ENCODE data around the gene PGRMC2. TPM values are rescaled to one million over a fixed set of nuclear protein-coding genes. Genes with fewer than 3 reads are reported as not detected.
A peak's percentile ranks its signal among the peaks of the same experiment; 100 is the strongest.
"Not testable (repeated sequence)": the region's sequence is repeated elsewhere in the genome, so short reads cannot be mapped to it uniquely, and the experiment has no call there.

The PGRMC2 gene
- polyA plus RNA-seq, 3 donors from 2014 or later, result 11.9 to 17.6 (median 13.6) TPM

- peaks cover 4 to 51% of the 10 kb centered on the region in 2 donors for H3K4me1 Mint-ChIP-seq
- H3K27ac Mint-ChIP-seq, result no peak overlapping the region
- no peak for DNase-seq
- H3K27me3 Mint-ChIP-seq (ENCODE audit: low read depth in 3 of 3), result no peaks in the 10 kb centered on the region
- H3K9me3 Mint-ChIP-seq, result no peaks in the 10 kb centered on the region
- H3K4me3 Mint-ChIP-seq, result no peak overlapping the region
- peaks cover 0 to under 1% (median 0%) of the 10 kb centered on the region in 3 donors for H3K36me3 Mint-ChIP-seq
Measured at GRCh38 chr4:128277856-128278255, 9.8 kb downstream of the PGRMC2 start.

DNA sequence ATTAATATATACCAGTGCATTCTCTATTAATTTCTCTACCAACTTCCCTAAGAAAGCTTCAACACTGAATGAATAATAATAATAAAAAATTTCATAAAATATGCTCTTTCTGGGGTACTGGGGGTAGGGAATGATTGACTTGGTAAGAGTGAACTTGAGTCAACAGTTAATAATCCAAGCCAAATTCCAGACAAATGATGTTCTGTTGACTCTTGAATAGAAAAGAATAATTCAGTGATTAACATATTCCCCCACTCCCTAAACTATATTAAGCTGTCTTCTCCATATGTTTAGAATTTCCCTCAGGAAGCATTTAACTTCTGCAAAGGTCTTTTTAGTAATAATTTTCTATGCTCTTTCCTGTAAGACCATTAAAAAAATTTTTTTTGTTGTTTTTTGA lies 12.3 kb downstream of the PGRMC2 start:
- H3K27ac Mint-ChIP-seq, result no peak overlapping the region
- no peaks in the 10 kb centered on the region for H3K27me3 Mint-ChIP-seq (ENCODE audit: low read depth in 3 of 3)
- peaks cover 0 to 13% (median 11%) of the 10 kb centered on the region in 3 donors for H3K36me3 Mint-ChIP-seq
- DNase-seq, result no peak
- no peaks in the 10 kb centered on the region for H3K9me3 Mint-ChIP-seq
- H3K4me1 Mint-ChIP-seq, result peaks cover 4 to 31% of the 10 kb centered on the region in 2 donors
- H3K4me3 Mint-ChIP-seq, result no peak overlapping the region

- peaks cover 0 to under 1% (median 0%) of the 10 kb centered on the region in 6 donors for H3K9me3 Mint-ChIP-seq
- no peak overlapping the region for H3K4me3 Mint-ChIP-seq
- no peak for DNase-seq
- peaks cover 0 to 1% (median 0%) of the 10 kb centered on the region in 3 donors for H3K27me3 Mint-ChIP-seq (ENCODE audit: low read depth in 3 of 3)
- H3K4me1 Mint-ChIP-seq, result peaks cover 0 to 20% of the 10 kb centered on the region in 2 donors
- H3K36me3 Mint-ChIP-seq, result peaks cover 0 to 13% (median 11%) of the 10 kb centered on the region in 3 donors
- peak overlapping the region in 1 of 6 donors; percentile 51 for H3K27ac Mint-ChIP-seq
Measured at GRCh38 chr4:128271551-128271950, 16.1 kb downstream of the PGRMC2 start.

DNA sequence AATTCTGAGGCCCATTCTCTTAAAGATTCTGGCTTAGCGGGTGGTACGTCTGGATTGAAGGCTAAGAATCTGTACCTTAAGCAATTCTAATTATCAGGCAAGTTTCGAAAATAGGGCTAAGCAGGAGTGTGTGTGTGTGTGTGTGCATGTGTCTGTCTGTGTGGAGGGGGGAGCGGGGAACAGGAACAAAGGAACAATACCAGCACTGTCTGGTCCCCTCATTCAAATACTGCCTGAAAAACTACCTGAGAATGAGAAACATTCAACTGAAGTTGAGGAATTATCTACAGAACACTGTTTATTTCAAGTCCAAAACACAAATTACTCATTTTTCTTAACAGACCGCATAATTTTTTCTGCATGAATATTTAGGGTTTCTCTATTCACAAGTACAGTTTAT lies 18.6 kb downstream of the PGRMC2 start:
- Mint-ChIP-seq H3K27ac (peak overlapping the region in 3 of 6 donors; percentile 51 to 61 (median 53)), H3K36me3 (peaks cover 0 to 13% (median 11%) of the 10 kb centered on the region in 3 donors), H3K4me1 (peaks cover 0 to 8% of the 10 kb centered on the region in 2 donors), H3K9me3 (peaks cover 7 to 20% (median 12%) of the 10 kb centered on the region in 6 donors), H3K4me3 (no peak overlapping the region), H3K27me3 (ENCODE audit: low read depth in 3 of 3) (peaks cover 1 to 6% (median 2%) of the 10 kb centered on the region in 3 donors)
- DNase-seq, result no peak

DNA sequence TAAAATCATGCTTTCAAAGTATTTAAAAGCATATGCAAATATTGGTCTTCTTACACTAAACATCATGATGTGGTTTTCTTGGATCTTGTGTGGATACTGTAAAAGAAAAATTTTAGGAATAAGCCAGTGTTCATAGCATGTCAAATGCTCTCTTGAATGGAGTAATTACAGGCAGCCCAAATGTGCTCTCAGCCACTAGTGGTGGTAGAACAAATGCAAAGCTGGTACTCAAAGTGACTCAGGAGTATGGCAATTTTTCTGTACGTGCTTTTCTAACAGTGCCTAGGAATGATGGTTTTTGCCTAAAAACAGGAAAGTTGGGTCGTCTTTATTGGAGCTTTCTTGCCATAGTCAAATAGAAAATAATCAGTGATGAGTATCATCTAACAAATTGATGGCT lies 19.9 kb downstream of the PGRMC2 start:
- Mint-ChIP-seq H3K36me3 (peaks cover 0 to 16% (median 11%) of the 10 kb centered on the region in 3 donors), H3K27me3 (ENCODE audit: low read depth in 3 of 3) (peaks cover 1 to 6% (median 2%) of the 10 kb centered on the region in 3 donors), H3K27ac (no peak overlapping the region), H3K9me3 (peaks cover 9 to 27% (median 13%) of the 10 kb centered on the region in 6 donors), H3K4me3 (no peak overlapping the region), H3K4me1 (peaks cover 0 to 1% of the 10 kb centered on the region in 2 donors)
- no peak for DNase-seq

GRCh38 chr4:128267171-128267570 lies 20.4 kb downstream of the PGRMC2 start:
- H3K27ac Mint-ChIP-seq; H3K27me3 Mint-ChIP-seq (ENCODE audit: low read depth in 3 of 3); H3K4me3 Mint-ChIP-seq; DNase-seq; H3K4me1 Mint-ChIP-seq: not testable (repeated sequence)
- peaks cover 0 to 16% (median 7%) of the 10 kb centered on the region in 3 donors for H3K36me3 Mint-ChIP-seq
- H3K9me3 Mint-ChIP-seq, result peaks cover 9 to 27% (median 13%) of the 10 kb centered on the region in 6 donors

DNA sequence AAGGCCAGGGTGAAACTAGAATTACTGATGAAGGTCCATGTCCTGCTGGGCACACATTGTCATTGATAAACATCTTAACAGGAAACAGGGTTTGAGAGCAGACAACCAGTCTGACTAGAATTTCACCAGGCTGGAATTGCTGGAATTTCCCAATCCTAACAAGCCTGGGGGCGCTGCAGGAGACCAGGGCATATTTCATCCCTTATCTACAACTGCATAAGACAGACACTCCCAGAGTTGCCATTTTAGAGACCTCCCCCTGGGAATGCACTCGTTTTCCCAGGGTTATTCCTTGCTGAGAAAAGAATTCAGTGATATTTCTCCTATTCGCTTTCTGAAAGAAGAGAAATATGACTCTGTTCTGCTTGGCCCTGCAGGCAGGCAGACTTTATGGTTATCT lies 22.1 kb downstream of the PGRMC2 start:
- H3K9me3 Mint-ChIP-seq, result peaks cover 9 to 27% (median 13%) of the 10 kb centered on the region in 6 donors
- H3K4me3 Mint-ChIP-seq; DNase-seq; H3K36me3 Mint-ChIP-seq; H3K27me3 Mint-ChIP-seq (ENCODE audit: low read depth in 3 of 3); H3K4me1 Mint-ChIP-seq; H3K27ac Mint-ChIP-seq: not testable (repeated sequence)

GRCh38 chr4:128259889-128260288 lies 27.7 kb downstream of the PGRMC2 start:
- not testable (repeated sequence) for H3K36me3 Mint-ChIP-seq; H3K4me3 Mint-ChIP-seq; H3K4me1 Mint-ChIP-seq; H3K27me3 Mint-ChIP-seq (ENCODE audit: low read depth in 3 of 3); H3K27ac Mint-ChIP-seq; DNase-seq
- peaks cover 0 to 10% (median 5%) of the 10 kb centered on the region in 6 donors for H3K9me3 Mint-ChIP-seq

GRCh38 chr4:128258166-128258565 lies 29.4 kb downstream of the PGRMC2 start:
- not testable (repeated sequence) for H3K27ac Mint-ChIP-seq; H3K4me1 Mint-ChIP-seq; DNase-seq; H3K27me3 Mint-ChIP-seq (ENCODE audit: low read depth in 3 of 3); H3K9me3 Mint-ChIP-seq; H3K36me3 Mint-ChIP-seq; H3K4me3 Mint-ChIP-seq

GRCh38 chr4:128256539-128256938 lies 31.1 kb downstream of the PGRMC2 start:
- no peaks in the 10 kb centered on the region for H3K4me1 Mint-ChIP-seq
- peaks cover 2 to 7% (median 5%) of the 10 kb centered on the region in 3 donors for H3K27me3 Mint-ChIP-seq (ENCODE audit: low read depth in 3 of 3)
- DNase-seq, result no peak
- no peak overlapping the region for H3K4me3 Mint-ChIP-seq
- peaks cover 0 to 2% (median 0%) of the 10 kb centered on the region in 6 donors for H3K9me3 Mint-ChIP-seq
- H3K36me3 Mint-ChIP-seq, result no peaks in the 10 kb centered on the region
- no peak overlapping the region for H3K27ac Mint-ChIP-seq

- DNase-seq, result no peak
- H3K9me3 Mint-ChIP-seq, result no peaks in the 10 kb centered on the region
- no peak overlapping the region for H3K4me3 Mint-ChIP-seq
- H3K4me1 Mint-ChIP-seq, result no peaks in the 10 kb centered on the region
- no peak overlapping the region for H3K27ac Mint-ChIP-seq
- peaks cover 2 to 7% (median 7%) of the 10 kb centered on the region in 3 donors for H3K27me3 Mint-ChIP-seq (ENCODE audit: low read depth in 3 of 3)
- H3K36me3 Mint-ChIP-seq, result no peaks in the 10 kb centered on the region
Measured at GRCh38 chr4:128255906-128256305, 31.7 kb downstream of the PGRMC2 start.

GRCh38 chr4:128249787-128250668 lies 37.6 kb downstream of the PGRMC2 start:
- no peak for DNase-seq
- no peak overlapping the region for H3K27ac Mint-ChIP-seq
- H3K36me3 Mint-ChIP-seq, result no peaks in the 10 kb centered on the region
- H3K4me3 Mint-ChIP-seq, result no peak overlapping the region
- H3K9me3 Mint-ChIP-seq, result peaks cover 0 to 15% (median 3%) of the 10 kb centered on the region in 6 donors
- peaks cover 0 to 5% (median 2%) of the 10 kb centered on the region in 3 donors for H3K27me3 Mint-ChIP-seq (ENCODE audit: low read depth in 3 of 3)
- no peaks in the 10 kb centered on the region for H3K4me1 Mint-ChIP-seq

DNA sequence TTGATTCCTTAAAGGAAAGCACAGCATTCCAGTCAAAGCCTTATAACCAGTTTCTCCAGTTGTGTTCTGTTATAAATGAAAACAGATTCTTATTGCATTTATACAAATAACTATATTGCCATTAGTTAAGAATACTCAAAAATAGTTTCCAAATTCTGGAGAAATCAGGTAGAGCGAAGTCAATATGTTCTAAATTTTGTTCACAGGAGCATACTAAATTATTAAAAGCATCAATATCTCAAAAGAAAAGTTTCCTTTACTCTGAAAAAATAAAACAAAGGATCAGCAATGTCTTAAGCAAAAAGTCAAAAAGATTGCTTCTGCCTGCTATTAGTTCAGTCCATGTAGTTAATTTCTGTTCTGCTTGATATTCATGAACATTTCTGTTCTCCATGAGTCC lies 39.7 kb downstream of the PGRMC2 start:
- H3K27me3 Mint-ChIP-seq (ENCODE audit: low read depth in 3 of 3), result peaks cover 0 to 5% (median 4%) of the 10 kb centered on the region in 3 donors
- H3K4me3 Mint-ChIP-seq, result no peak overlapping the region
- H3K9me3 Mint-ChIP-seq, result peaks cover 0 to 15% (median 4%) of the 10 kb centered on the region in 6 donors
- no peaks in the 10 kb centered on the region for H3K36me3 Mint-ChIP-seq
- H3K27ac Mint-ChIP-seq, result no peak overlapping the region
- no peak for DNase-seq
- H3K4me1 Mint-ChIP-seq, result no peaks in the 10 kb centered on the region

GRCh38 chr4:128245391-128245790 lies 42.2 kb downstream of the PGRMC2 start:
- not testable (repeated sequence) for H3K27ac Mint-ChIP-seq; H3K4me3 Mint-ChIP-seq; H3K36me3 Mint-ChIP-seq; H3K4me1 Mint-ChIP-seq; DNase-seq; H3K27me3 Mint-ChIP-seq (ENCODE audit: low read depth in 3 of 3)
- H3K9me3 Mint-ChIP-seq, result peaks cover 0 to 15% (median 4%) of the 10 kb centered on the region in 6 donors
